Measurements from ENCODE around the gene PANX2.

The PANX2 gene

DNA sequence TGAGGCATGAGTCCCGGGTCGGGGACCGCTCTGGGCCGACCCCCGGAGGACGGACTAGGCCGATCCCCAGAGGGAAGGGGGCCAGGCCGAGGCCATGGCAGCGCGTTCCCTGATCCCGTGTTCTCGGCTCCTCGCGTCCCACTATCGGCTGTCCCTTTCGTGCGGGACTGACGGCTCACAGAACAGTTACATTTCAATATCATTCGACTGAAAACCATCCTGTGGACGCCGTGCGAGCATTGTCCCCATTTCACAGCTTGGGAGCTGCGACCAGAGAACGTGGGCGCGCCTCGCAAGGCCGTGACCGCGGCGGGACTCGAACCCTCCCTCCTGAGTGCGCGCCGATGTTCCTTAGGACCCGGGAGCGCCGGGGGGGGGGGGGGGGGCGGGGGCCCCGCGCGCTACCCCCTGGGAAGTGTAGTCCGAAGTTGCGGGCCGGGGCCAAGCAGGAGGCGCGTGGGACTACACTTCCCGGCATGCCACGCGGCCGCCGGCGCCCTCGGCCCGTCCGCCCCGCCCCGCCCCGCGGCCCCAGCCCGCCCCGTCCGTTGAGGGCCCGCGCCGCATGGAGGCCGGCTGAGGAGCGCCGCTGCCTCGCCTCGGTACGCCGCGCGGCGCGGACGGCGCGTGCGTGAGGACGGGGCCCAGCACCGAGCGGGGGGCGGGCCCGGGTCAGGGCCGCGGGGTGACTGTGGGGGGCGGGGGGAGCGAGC lies 15.0 kb downstream of the PANX2 start, which contains the start of gene TRABD:
Gene TRABD, plus strand, starts transcription at position 539 of the 713 bp plus-strand sequence. CDS start 7,148 bp downstream, outside the sequence.
- no peak for FAIRE-seq

DNA sequence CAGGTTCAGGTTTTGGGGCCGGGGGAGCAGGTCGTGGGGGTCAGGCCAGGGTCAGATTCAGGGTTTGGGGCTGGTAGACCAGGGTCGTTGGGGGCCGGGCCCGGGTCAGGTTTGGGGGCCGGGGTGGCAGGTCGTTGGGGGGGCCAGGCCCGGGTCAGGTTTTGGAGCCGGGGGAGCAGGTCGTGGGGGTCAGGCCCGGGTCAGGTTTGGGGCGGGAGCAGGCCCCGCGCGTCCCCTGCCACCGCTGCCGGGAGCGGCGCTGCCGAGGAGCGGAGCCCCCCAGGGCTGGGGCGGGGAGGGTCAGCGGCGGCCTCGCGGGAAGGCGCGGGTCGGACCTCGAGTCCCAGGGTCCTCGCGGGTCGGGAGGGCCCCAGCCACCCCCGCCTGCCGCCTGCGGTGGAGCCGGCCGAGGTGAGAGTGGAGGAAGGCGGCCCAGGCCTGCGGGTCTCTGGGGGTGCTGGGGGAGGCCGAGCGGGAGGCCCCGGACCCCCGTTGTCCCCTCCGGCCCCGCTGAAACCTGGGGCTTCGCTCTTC lies 15.7 kb downstream of the PANX2 start:
- FAIRE-seq: no peak

DNA sequence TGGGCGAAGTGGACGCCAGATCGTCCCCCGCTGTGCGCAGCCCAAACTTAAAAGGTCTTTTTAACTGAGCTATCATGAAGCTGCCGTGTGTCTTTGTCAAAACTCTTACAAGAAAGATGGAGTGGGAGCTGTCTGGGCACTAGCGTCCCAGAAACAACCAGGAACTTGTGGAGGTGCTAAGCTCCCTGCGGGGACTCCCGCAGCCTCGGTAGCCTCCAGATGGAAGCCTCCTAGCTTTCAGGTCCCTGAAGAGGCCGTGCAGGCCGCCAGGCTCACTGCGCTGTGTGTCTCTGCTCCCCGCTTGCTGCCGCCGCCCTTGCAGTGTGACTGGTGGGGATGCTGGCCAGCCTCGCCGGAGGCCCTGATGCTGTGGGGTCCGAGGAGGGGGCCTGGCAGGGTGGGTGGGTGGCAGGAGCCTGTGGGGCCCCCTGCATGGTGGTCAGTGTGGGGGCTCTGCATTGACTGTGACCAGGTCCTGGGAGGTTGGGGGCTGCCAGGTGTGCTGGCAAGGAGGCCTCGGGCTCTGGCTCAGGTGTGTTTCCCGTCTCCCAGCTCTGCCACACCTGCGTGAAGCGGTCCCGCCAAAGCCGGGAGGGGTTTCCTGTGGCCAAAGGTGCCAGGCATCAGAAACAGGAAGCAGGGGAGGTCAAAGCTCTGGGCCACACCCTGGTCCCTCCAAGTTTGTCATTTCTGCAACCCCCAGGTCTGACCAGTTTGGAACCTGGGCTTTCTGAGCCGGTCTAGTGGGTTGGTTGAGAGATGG lies 16.4 kb downstream of the PANX2 start:
- no peak for FAIRE-seq

DNA sequence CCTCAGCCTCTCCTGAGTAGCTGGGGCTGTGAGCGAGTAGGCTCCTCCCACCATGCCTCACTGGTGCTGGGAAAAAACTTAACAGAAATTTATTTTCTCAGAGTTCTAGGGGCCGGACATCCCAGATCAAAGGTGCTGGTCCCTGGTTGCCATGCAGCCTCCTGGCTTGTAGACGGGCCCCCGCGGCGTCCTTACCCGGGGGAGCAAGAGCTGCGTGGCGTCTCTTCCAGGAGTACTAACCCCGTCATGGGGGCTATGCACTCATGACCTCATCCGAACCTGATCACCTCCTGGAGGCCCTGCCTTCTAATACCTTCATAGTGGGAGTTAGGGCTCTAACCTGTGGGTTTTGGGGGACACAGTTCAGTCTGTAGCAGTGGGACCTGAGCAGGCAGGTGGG lies 17.8 kb downstream of the PANX2 start:
- no peak for FAIRE-seq

DNA sequence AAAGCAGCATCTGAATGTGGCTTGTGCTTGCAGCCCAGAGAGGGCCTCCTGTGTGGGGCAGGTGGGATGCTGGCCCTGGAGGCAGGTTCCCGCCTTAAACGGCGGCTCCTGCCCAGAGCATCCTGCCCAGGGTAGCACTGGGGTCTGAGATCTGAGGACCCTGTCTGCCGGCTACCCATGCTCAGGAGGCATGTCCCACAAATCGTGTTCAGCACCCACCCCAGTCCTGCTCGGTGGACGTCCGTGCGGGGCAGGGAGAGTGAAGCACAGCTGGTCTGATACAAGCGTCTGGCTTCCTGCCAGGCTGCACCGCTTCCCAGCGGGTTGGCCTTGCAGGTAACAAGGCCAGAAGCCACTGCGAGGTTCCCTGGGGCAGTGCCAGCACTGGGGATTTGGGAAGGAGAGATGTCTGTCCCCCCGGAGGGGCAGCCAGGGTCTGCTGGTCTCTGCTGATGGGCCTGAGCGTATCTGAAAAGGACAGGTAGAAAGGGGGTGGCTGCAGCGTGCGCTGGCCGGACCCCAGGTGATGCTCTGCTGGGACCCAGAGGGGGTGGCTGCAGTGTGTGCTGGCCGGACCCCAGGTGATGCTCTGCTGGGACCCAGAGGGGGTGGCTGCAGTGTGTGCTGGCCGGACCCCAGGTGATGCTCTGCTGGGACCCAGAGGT lies 18.8 kb downstream of the PANX2 start:
- FAIRE-seq: no peak

DNA sequence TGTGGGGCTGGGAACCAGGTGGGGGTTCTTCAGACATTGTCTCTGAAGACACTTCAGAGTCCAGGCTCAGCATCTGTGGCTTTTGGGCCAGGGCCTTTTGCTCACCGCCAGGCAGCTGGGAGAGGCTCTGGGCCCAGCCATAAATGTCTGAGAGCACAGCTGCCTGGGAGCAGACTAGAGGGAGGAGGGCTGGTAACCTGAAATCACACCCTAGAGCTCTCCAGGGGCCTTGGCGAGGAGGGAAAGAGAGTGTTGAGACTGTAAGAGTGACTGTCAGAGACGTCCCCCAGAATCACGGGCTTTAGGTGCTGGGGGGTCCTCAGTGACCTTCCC lies 19.3 kb downstream of the PANX2 start:
- FAIRE-seq: no peak

DNA sequence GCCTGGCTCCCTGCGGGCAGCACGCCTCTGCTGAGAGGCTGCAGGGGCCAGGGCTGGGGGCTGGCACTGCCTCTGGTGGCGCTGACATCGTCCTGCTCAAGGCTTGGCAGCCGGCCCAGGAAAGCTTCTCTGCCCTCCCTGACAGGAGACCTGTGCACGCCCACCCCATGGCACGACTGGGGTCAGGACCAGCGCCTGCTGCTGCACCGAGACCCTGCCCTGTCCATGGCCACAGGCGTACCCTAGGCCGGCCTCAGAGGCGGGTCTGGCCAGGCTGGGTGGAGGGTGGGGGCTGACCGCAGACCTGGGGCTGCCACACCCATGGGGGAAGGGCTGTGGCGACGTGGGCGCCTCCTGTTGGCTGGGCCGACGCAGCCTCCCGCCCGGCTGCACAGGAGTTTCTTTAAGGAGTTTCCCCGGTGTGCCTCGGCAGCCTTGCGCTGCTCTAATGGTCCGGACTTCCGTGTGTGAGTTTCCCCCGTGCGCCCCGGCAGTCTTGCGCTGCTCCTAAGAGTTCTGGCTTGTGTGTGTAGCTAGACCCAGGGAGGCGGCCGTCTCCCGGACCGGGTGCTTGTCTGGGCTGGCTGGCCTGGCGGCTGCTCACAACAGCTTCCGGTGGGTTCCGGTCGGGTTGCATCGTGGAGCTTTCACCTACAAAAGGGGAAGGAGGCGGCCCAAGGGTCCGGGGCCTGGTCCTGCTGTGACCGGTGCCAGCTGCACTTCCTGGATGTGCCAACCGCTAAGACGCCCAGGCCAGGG lies 19.8 kb downstream of the PANX2 start:
- FAIRE-seq: no peak

DNA sequence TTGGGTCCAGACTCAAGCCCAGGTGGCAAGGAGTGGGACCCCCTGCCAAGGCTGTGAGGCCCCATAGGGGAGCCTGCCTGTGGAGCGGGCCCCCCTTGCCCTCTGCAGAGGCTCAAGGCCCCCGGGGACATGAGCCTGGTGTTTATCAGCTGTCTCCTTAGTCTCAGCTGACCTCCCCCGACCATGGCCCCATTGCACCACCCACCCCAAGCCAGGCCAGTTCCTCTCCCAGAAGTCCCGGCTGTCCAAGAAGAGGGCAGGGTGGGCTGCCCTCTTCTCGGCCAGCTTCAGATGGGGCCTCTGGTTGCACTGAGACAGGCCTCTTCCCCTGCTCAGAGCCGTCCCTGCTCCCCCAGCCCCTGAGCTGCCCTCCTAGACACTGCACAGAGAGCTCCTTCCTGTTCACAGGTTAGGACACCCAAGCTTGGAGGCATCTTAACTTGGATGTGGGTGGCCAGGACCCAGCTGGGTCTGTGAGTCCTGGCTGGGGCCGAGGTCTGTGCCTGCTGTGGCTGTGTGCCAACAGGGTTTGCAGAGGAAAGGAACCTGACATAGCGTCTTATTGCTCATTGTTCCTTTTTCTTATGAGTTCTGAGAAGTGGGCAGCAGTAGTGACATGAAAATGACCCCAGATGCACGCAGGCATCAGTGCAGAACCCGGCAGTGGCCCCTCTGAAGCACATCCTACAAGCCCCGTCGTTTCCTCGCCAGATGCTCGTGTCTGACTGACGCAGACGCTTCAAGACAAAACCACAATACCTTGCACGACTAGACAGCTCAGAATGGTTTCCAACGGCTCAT lies 20.6 kb downstream of the PANX2 start:
- no peak for FAIRE-seq

DNA sequence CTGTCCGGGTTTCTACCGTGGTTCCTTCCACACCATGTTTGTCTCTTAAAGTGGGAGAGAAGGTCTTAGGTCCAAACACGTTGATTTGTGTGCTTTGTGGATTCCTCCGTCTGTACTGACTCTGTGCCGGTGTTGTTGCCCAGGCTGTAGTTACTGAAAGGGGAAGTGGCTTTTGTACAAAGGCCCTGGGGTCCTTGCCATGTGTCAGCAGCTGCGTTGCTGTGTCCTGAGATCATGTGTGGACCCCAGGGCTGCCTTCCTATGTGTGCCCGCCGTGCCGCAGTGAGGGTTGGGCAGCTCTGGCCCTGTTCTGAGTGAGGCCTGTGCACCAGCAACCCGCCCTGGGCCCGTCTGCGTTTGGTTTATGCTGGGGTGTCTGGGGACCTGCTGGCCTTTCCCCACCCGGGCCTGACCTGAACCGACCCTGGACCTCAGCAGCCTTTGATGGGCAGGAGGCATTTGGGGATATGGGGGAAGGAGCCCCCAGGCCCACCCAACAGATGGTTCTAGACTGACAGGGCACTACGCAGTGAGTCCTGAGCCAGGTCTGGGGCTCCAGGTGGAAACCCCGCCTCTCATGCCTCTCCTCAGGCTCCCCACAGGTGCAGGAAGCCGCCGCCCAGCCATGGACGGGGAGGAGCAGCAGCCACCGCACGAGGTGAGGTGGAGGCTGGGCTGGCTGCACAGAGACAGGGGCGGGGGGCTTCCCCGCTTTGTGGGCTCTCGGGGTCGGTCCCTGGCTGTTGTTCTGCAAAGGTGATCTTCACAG lies 22.1 kb downstream of the PANX2 start:
- FAIRE-seq: no peak

DNA sequence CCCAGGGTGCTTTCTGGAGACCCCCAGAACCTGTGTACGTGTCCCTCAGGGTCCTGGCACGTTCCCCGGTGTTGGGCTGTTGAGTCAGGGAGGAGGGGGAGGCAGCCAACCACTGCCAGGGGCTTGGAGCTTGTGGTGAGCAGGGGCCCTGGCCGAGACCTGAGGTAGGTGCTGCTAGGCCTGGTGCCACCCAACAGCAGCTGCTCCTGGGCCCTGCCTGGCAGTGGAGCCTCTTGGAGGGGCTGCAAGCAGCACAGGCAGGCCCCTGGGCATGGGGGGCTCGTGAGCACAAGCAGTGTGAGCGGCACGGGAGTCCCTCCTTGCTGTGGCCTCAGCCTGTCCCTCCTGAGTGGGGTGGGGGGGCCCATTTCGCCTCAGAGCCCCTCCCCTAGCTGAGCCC lies 23.1 kb downstream of the PANX2 start:
- no peak for FAIRE-seq

DNA sequence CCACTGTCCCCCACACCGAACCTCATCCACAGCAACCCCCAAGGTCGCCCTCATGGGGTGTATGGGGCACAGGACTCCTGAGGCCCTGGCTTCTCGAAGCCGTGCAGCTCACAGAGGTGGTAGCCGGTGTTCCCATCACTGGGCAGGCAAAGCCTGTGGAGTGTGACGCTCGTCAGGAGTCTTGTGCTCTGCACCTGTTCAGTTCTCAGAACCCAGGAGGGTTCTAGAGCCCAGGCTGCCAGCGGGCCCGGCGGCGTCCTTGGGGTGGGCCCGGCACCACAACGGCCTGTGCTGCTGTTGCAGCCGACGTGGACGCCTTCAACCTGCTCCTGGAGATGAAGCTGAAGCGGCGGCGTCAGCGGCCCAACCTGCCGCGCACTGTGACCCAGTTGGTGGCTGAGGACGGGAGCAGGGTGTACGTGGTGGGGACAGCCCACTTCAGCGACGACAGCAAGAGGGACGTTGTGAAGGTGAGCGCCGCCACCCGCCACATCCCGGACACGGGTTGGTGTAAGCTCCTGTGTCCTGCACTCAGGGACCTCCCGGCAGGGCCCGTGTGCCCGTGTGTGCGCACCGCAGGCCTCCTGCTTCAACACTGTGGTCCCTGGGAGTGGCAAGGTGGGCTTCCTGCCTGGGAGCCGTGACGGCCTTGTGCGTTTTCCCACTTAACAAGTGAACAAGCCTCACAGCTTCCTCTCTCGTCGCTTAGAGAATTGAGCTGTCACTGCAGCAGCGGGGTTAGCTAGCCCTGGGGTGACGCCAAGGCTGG lies 23.7 kb downstream of the PANX2 start:
- no peak for FAIRE-seq

DNA sequence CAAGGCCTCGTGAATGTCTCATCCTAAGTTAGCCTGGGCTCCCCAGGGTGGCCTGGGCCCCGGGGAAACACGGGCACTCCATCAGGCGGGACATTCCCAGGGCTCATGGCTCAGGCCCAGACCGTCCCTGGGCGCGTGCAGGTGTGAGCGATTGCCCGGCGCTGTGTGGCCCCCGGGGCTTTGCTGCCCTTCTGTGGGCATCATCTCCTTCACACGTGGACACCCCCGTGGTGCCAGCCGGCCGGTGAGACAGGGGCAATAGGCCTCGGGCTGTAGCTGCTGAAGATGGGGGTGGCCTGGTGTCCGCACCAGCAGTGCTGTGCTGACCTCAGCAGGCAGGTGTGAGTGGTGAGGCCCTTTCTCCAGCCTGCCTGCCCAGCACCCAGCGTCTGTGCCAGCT lies 25.7 kb downstream of the PANX2 start:
- FAIRE-seq: no peak

DNA sequence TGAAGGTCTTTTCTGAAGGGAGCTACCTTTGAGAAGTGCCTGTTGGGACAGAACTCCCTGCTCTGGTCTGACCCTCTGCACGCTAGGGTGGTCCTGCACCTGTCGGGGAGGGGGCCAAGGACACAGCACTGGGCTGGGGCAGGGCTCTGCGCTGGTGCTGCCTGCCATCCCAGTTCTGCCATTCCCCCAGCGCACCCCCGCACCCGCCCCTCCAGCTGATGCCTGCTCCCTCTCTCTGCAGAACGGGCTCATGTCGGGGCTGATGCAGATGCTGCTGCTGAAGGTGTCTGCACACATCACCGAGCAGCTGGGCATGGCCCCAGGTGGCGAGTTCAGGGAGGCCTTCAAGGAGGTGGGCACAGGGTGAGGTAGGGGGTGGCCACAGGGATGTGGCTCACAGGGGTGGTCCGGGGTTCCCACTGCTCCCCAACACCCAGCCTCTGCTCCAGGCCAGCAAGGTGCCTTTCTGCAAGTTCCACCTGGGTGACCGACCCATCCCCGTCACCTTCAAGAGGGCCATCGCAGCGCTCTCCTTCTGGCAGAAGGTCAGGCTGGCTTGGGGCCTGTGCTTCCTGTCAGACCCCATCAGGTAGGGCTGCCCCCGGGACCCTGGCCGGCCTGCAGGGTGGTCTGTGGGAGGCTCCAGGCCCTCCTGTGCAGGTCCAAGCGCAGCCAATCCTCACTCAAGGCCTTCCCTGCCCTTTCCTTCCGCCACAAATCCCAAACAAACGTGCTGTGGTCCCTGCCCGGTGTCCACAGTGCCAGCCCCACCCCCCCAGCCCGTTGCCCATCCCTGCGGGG lies 26.7 kb downstream of the PANX2 start:
- no peak for FAIRE-seq

DNA sequence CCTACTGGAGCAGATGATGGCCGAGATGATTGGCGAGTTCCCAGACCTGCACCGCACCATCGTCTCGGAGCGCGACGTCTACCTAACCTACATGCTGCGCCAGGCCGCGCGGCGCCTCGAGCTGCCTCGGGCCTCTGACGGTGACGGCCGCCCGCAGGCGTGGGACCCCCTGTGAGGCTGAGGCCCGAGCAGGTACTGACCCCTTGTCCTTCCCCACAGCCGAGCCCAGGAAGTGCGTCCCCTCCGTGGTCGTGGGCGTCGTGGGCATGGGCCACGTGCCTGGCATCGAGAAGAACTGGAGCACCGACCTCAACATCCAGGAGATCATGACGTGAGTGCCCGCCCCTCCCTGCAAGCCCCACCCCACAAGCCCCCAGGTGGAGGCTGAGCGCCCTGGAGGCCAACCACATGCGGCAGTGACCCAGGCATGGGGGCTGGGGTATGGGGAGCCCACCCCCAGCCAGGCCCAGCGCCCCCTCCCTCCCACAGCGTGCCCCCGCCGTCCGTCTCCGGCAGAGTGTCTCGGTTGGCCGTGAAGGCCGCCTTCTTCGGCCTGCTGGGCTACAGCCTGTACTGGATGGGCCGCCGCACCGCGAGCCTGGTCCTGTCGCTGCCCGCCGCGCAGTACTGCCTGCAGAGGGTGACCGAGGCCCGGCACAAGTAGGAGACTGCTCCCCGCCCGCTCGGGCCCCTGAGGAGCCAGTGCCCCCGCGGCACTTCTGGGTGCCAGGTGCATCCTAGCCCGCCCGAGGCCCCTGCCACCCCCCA lies 27.5 kb downstream of the PANX2 start:
- FAIRE-seq: no peak

DNA sequence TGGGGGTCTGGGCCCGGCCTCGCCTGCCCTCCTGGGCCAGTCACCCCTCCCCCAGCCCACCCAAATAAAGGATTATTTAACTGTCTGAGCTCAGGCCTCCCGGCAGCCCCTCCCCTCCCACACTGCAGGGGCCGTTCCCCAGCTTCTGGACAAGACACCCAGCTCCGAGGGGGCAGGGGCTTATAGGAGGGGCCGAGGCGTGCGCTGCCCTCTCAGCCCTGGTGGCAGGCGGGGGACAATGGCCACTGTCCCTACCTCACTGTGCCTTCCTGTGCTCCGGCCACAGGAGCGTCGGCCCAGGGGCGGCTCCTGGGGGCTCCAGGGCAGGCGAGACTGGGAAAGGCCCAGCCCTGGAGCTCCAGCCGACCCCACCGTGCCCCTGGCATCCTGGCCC lies 28.1 kb downstream of the PANX2 start:
- FAIRE-seq: no peak

DNA sequence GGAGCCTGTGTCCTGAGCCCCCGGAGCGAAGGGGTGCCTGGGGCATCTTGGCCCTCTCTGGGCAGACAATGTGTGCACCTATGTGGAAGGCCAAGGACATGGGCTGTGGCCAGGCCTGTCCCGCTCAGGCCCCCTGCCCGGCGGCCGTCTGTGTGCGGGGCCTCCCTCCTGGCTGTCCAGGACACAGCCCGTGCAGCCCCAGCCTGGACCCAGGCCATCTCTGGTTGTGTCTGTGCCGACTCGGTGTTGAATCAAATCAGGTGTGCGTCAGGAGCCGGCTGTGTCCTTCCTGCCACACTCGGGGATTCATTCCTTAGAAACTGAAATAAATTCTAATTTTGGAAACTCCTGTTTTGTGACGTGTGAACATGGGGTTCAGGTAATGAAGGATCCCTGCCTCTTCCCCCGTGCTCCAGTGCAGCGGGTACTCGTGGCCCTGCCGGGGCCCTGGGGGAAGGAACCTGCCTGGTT lies 28.8 kb downstream of the PANX2 start:
- no peak for FAIRE-seq

DNA sequence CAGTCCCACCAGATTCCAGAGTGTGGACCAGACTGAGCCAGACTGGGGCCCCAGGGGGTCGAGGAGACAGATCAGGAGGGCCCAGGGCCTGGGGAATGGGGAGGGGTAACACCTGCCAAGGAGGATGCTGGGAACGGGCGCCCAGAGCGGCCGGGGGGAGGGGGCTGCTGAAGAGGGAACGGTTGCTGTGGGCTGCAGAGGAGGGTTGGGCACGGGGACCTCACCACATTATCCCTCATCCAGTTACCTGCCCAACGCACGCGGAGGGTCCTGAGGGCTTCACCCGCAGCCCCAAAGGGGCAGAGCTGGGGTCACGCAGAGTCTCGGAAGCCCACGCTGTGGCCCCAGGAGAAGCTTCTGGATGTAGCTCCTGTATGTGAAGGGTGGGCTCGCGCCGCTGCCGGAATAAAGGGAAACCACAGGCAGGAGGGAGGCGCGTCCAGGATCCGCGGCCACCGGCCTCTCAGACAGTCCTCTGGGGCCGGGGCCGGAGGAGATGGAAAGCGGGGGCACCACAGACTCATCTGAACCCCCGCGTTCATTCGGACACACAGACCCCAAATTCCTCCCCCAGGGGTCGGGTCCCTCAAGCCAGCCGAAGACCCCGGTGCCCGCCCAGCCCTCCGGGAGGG lies 29.4 kb downstream of the PANX2 start:
- no peak for FAIRE-seq
